GM23338 (cell line): Measurements from ENCODE around the gene UGT1A1. TPM values are rescaled to one million over a fixed set of nuclear protein-coding genes. Genes with fewer than 3 reads are reported as not detected.

Experiments
- ATAC-seq: fragments of 200-7000 bp; cut with Tn5 transposase; 3 replicates; pipeline ENCODE4 v1.9.1; 2020
- DNase-seq: peaks from one replicate; pipeline ENCODE4 v3.0.0-alpha.2; 2015; ENCODE audit warnings: low spot score
- H2AFZ ChIP-seq: fragments of 200-600 bp; sonication (generic); 2 replicates; pipeline ENCODE4 v1.8.0; 2016; ENCODE audit warnings: antibody characterized with exemption, mild to moderate bottlenecking, moderate library complexity
- H3F3A ChIP-seq: fragments of 200-600 bp; sonication (generic); replicated peaks from 2 replicates; pipeline ENCODE4 v1.8.0; 2017; ENCODE audit warnings: antibody characterized with exemption, mixed run types, low read depth
- H3K27ac ChIP-seq: fragments of 200-600 bp; sonication (generic); 2 replicates; pipeline ENCODE4 v1.6.1; 2016; ENCODE audit warnings: low read depth
- H3K27me3 ChIP-seq: fragments of 200-600 bp; sonication (generic); 2 replicates; pipeline ENCODE4 v1.8.0; 2016; ENCODE audit warnings: mild to moderate bottlenecking, mixed run types, moderate library complexity; ENCODE audit not compliant: insufficient read depth
- H3K36me3 ChIP-seq: fragments of 200-600 bp; sonication (generic); 2 replicates; pipeline ENCODE4 v1.8.0; 2016; ENCODE audit warnings: mild to moderate bottlenecking; ENCODE audit not compliant: insufficient read depth
- H3K4me1 ChIP-seq: fragments of 200-600 bp; sonication (generic); 2 replicates; pipeline ENCODE4 v1.8.0; 2016; ENCODE audit warnings: mild to moderate bottlenecking, moderate library complexity; ENCODE audit not compliant: insufficient read depth
- H3K4me2 ChIP-seq: fragments of 200-600 bp; sonication (generic); 2 replicates; pipeline ENCODE4 v1.7.1; 2017; ENCODE audit warnings: mixed run types
- H3K4me3 ChIP-seq: fragments of 200-600 bp; sonication (generic); 2 replicates; pipeline ENCODE4 v1.6.1; 2016; ENCODE audit warnings: mixed run types
- H3K79me2 ChIP-seq: fragments of 200-600 bp; sonication (generic); replicated peaks from 2 replicates; pipeline ENCODE4 v1.8.0; 2017; ENCODE audit warnings: mild to moderate bottlenecking; ENCODE audit not compliant: insufficient read depth
- H3K9me2 ChIP-seq: fragments of 200-600 bp; sonication (generic); 2 replicates; pipeline ENCODE4 v1.8.0; 2017; ENCODE audit not compliant: insufficient read depth
- H4K20me1 ChIP-seq: fragments of 200-600 bp; sonication (generic); replicated peaks from 2 replicates; pipeline ENCODE4 v1.8.0; 2017; ENCODE audit warnings: mild to moderate bottlenecking; ENCODE audit not compliant: insufficient read depth
- H3K27ac Mint-ChIP-seq: 2 replicates; pipeline ENCODE4 v1.8.0; 2020; ENCODE audit warnings: inconsistent platforms, mild to moderate bottlenecking, moderate library complexity, mixed read lengths
- H3K27me3 Mint-ChIP-seq: 3 replicates; pipeline ENCODE4 v1.8.0; 2022; ENCODE audit warnings: low read depth, mild to moderate bottlenecking, moderate library complexity, mixed read lengths, inconsistent platforms; ENCODE audit not compliant: insufficient read depth, poor library complexity
- H3K36me3 Mint-ChIP-seq: 3 replicates; pipeline ENCODE4 v1.8.0; 2021; ENCODE audit warnings: low read depth, mild to moderate bottlenecking, inconsistent platforms, moderate library complexity, mixed read lengths
- H3K4me1 Mint-ChIP-seq: 3 replicates; pipeline ENCODE4 v1.8.0; 2020; ENCODE audit warnings: mild to moderate bottlenecking, inconsistent platforms, mixed read lengths
- H3K4me3 Mint-ChIP-seq: 3 replicates; pipeline ENCODE4 v1.8.0; 2021; ENCODE audit warnings: moderate library complexity, mild to moderate bottlenecking, inconsistent platforms, mixed read lengths
- H3K9me3 Mint-ChIP-seq: 3 replicates; pipeline ENCODE4 v1.8.0; 2020; ENCODE audit warnings: moderate library complexity, mild to moderate bottlenecking, inconsistent platforms, mixed read lengths
- CREB1 ChIP-seq: fragments of 250-450 bp; sonication (Bioruptor Pico); IDR thresholded peaks from 2 replicates; pipeline ENCODE4 v1.5.0; 2020; ENCODE audit warnings: low read depth, mild to moderate bottlenecking, moderate library complexity
- EZH2 ChIP-seq: fragments of 200-600 bp; sonication (generic); IDR thresholded peaks from one replicate; pipeline ENCODE4 v1.8.0; 2017; ENCODE audit warnings: antibody characterized with exemption, mild to moderate bottlenecking, low read depth; ENCODE audit not compliant: unreplicated experiment
- EZH2phosphoT487 ChIP-seq: fragments of 200-600 bp; sonication (generic); IDR thresholded peaks from one replicate; pipeline ENCODE4 v1.8.1; 2018; ENCODE audit warnings: antibody characterized with exemption; ENCODE audit not compliant: unreplicated experiment
- JUNB ChIP-seq: IDR thresholded peaks from one replicate; pipeline ENCODE4 v1.6.1; 2016; ENCODE audit warnings: antibody characterized with exemption; ENCODE audit not compliant: unreplicated experiment
- NANOG ChIP-seq: IDR thresholded peaks from 2 replicates; pipeline ENCODE4 v1.6.1; 2016; ENCODE audit warnings: antibody characterized with exemption, borderline replicate concordance
- POLR2AphosphoS5 ChIP-seq: IDR thresholded peaks from 2 replicates; pipeline ENCODE4 v1.6.1; 2016; ENCODE audit warnings: antibody characterized with exemption, low read depth
- STAT1 ChIP-seq: IDR thresholded peaks from one replicate; pipeline ENCODE4 v1.6.1; 2016; ENCODE audit warnings: antibody characterized with exemption; ENCODE audit not compliant: unreplicated experiment
- ZNF114 ChIP-seq: fragments of 250-450 bp; sonication (Bioruptor Pico); IDR thresholded peaks from 2 replicates; pipeline ENCODE4 v1.5.0; 2020; ENCODE audit warnings: mild to moderate bottlenecking, moderate library complexity
- ZNF331 ChIP-seq: fragments of 250-450 bp; sonication (Bioruptor Pico); IDR thresholded peaks from 2 replicates; pipeline ENCODE4 v1.5.0; 2020; ENCODE audit warnings: low read depth, mild to moderate bottlenecking, moderate library complexity
- polyA plus RNA-seq: library from polyadenylated mRNA; unstranded; fragments of >200 nt; fragmentation: Nextera tagmentation; extraction: Ambion mirVana; gene quantifications from 2 replicates; pipeline ENCODE4 v1.2.1, GENCODE V29; 2016
- total RNA-seq: library from RNA; depleted of rRNA; stranded (reverse); fragments of >200 nt; shearing (Covaris generic); gene quantifications from 2 replicates; pipeline ENCODE4 v1.2.3, GENCODE V29; 2014
- TF ChIP-seq, protein P1 (sequence below), 2 experiments: fragments of 200-600 bp in 1 of 2; sonication (generic) in 1 of 2; conservative IDR thresholded peaks; 2 replicates each; pipeline versions ENCODE4 v1.5.1 to v1.6.1; 2016 to 2017; ENCODE audit warnings: antibody characterized with exemption in 2 of 2, low read depth in 2 of 2, mild to moderate bottlenecking in 2 of 2, moderate library complexity in 1 of 2
- TF ChIP-seq, protein P2 (sequence below): IDR thresholded peaks from 2 replicates; pipeline ENCODE4 v1.6.1; 2016; ENCODE audit warnings: antibody characterized with exemption
- TF ChIP-seq, protein P3 (sequence below): fragments of 250-450 bp; sonication (Bioruptor Pico); IDR thresholded peaks from 2 replicates; pipeline ENCODE4 v1.5.0; 2020; ENCODE audit warnings: mild to moderate bottlenecking, moderate library complexity
- TF ChIP-seq, protein P4 (sequence below): IDR thresholded peaks from one replicate; pipeline ENCODE4 v1.6.1; 2018; ENCODE audit warnings: antibody characterized with exemption; ENCODE audit not compliant: unreplicated experiment

The UGT1A1 gene
- total and polyA plus RNA-seq, 2 experiments from 2014 or later: not detected

DNA sequence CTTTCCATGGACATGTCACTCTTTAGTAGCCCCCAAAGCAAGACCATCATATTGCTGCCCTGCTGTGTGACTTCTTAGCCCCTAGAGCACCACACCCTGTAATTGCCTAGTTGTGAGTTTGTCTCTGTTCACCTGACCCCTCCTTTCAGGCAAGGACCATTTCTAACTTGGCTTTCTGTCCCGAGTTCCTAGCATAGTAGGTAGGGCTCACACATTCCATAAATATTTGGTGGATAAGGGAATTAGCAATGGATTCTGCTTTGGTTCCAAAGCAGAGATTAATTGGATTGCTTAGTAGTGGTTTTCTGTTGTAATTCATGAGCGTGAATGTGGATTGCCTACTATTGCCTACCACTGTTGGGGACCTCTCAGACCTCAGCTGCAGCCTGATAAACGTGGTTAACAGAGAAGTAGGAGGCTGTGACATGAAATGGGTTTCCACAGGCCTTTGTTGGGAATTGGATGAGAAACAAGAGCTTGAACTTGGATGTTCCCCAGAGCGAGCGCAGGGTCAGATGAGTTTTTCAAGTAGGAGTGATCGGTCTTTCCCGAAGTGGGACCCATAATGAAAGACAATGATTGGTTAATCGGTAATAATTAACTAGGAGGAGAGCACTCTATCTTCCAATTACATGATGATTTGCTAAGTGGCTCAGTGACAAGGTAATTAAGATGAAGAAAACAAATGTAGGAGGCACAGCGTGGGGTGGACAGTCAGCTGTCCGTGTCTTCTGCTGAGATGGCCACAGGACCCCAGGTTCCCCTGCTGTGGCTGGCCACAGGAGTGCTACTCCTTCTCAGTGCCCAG, 13.4 kb upstream of the UGT1A1 start:
- H3K9me3 Mint-ChIP-seq: peaks cover 49% of the 10 kb centered on the region
- H3K9me2 ChIP-seq: no peaks in the 10 kb centered on the region
- no peak for ATAC-seq

More for the DNA sequence above, 13.4 kb upstream of the UGT1A1 start:
- Histone ChIP-seq H3F3A (no peaks in the 10 kb centered on the region), H3K36me3 (no peaks in the 10 kb centered on the region), H3K79me2 (no peaks in the 10 kb centered on the region), H3K27me3 (no peaks in the 10 kb centered on the region), H3K4me1 (no peaks in the 10 kb centered on the region), H3K4me3 (no peak overlapping the region), H3K4me2 (no peak overlapping the region), H2AFZ (no peak overlapping the region), H4K20me1 (no peaks in the 10 kb centered on the region), H3K27ac (no peak overlapping the region)
- H3K4me3 Mint-ChIP-seq: no peak overlapping the region
- H3K27ac Mint-ChIP-seq: no peak overlapping the region
- no peak for DNase-seq
- H3K4me1 Mint-ChIP-seq: no peaks in the 10 kb centered on the region
- peaks cover 2% of the 10 kb centered on the region for H3K27me3 Mint-ChIP-seq
- TF ChIP-seq, protein P1, sequence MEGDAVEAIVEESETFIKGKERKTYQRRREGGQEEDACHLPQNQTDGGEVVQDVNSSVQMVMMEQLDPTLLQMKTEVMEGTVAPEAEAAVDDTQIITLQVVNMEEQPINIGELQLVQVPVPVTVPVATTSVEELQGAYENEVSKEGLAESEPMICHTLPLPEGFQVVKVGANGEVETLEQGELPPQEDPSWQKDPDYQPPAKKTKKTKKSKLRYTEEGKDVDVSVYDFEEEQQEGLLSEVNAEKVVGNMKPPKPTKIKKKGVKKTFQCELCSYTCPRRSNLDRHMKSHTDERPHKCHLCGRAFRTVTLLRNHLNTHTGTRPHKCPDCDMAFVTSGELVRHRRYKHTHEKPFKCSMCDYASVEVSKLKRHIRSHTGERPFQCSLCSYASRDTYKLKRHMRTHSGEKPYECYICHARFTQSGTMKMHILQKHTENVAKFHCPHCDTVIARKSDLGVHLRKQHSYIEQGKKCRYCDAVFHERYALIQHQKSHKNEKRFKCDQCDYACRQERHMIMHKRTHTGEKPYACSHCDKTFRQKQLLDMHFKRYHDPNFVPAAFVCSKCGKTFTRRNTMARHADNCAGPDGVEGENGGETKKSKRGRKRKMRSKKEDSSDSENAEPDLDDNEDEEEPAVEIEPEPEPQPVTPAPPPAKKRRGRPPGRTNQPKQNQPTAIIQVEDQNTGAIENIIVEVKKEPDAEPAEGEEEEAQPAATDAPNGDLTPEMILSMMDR (conservative IDR thresholded peaks at IDR 0.05; ENCODE audit: low read depth in 2 of 2): no peak
- TF ChIP-seq POLR2AphosphoS5 (no peak), NANOG (no peak), JUNB (no peak), ZNF114 (no peak), EZH2 (no peak), CREB1 (no peak), STAT1 (no peak), ZNF331 (CRISPR knock-in tag) (no peak), EZH2phosphoT487 (no peak)
- TF ChIP-seq, protein P2, sequence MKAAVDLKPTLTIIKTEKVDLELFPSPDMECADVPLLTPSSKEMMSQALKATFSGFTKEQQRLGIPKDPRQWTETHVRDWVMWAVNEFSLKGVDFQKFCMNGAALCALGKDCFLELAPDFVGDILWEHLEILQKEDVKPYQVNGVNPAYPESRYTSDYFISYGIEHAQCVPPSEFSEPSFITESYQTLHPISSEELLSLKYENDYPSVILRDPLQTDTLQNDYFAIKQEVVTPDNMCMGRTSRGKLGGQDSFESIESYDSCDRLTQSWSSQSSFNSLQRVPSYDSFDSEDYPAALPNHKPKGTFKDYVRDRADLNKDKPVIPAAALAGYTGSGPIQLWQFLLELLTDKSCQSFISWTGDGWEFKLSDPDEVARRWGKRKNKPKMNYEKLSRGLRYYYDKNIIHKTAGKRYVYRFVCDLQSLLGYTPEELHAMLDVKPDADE: no peak
- TF ChIP-seq, protein P3, sequence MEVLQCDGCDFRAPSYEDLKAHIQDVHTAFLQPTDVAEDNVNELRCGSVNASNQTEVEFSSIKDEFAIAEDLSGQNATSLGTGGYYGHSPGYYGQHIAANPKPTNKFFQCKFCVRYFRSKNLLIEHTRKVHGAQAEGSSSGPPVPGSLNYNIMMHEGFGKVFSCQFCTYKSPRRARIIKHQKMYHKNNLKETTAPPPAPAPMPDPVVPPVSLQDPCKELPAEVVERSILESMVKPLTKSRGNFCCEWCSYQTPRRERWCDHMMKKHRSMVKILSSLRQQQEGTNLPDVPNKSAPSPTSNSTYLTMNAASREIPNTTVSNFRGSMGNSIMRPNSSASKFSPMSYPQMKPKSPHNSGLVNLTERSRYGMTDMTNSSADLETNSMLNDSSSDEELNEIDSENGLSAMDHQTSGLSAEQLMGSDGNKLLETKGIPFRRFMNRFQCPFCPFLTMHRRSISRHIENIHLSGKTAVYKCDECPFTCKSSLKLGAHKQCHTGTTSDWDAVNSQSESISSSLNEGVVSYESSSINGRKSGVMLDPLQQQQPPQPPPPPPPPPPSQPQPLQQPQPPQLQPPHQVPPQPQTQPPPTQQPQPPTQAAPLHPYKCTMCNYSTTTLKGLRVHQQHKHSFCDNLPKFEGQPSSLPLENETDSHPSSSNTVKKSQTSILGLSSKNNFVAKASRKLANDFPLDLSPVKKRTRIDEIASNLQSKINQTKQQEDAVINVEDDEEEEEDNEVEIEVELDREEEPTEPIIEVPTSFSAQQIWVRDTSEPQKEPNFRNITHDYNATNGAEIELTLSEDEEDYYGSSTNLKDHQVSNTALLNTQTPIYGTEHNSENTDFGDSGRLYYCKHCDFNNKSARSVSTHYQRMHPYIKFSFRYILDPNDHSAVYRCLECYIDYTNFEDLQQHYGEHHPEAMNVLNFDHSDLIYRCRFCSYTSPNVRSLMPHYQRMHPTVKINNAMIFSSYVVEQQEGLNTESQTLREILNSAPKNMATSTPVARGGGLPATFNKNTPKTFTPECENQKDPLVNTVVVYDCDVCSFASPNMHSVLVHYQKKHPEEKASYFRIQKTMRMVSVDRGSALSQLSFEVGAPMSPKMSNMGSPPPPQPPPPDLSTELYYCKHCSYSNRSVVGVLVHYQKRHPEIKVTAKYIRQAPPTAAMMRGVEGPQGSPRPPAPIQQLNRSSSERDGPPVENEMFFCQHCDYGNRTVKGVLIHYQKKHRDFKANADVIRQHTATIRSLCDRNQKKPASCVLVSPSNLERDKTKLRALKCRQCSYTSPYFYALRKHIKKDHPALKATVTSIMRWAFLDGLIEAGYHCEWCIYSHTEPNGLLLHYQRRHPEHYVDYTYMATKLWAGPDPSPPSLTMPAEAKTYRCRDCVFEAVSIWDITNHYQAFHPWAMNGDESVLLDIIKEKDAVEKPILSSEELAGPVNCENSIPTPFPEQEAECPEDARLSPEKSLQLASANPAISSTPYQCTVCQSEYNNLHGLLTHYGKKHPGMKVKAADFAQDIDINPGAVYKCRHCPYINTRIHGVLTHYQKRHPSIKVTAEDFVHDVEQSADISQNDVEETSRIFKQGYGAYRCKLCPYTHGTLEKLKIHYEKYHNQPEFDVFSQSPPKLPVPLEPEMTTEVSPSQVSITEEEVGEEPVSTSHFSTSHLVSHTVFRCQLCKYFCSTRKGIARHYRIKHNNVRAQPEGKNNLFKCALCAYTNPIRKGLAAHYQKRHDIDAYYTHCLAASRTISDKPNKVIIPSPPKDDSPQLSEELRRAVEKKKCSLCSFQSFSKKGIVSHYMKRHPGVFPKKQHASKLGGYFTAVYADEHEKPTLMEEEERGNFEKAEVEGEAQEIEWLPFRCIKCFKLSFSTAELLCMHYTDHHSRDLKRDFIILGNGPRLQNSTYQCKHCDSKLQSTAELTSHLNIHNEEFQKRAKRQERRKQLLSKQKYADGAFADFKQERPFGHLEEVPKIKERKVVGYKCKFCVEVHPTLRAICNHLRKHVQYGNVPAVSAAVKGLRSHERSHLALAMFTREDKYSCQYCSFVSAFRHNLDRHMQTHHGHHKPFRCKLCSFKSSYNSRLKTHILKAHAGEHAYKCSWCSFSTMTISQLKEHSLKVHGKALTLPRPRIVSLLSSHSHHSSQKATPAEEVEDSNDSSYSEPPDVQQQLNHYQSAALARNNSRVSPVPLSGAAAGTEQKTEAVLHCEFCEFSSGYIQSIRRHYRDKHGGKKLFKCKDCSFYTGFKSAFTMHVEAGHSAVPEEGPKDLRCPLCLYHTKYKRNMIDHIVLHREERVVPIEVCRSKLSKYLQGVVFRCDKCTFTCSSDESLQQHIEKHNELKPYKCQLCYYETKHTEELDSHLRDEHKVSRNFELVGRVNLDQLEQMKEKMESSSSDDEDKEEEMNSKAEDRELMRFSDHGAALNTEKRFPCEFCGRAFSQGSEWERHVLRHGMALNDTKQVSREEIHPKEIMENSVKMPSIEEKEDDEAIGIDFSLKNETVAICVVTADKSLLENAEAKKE (CRISPR knock-in tag): no peak
- TF ChIP-seq, protein P4, sequence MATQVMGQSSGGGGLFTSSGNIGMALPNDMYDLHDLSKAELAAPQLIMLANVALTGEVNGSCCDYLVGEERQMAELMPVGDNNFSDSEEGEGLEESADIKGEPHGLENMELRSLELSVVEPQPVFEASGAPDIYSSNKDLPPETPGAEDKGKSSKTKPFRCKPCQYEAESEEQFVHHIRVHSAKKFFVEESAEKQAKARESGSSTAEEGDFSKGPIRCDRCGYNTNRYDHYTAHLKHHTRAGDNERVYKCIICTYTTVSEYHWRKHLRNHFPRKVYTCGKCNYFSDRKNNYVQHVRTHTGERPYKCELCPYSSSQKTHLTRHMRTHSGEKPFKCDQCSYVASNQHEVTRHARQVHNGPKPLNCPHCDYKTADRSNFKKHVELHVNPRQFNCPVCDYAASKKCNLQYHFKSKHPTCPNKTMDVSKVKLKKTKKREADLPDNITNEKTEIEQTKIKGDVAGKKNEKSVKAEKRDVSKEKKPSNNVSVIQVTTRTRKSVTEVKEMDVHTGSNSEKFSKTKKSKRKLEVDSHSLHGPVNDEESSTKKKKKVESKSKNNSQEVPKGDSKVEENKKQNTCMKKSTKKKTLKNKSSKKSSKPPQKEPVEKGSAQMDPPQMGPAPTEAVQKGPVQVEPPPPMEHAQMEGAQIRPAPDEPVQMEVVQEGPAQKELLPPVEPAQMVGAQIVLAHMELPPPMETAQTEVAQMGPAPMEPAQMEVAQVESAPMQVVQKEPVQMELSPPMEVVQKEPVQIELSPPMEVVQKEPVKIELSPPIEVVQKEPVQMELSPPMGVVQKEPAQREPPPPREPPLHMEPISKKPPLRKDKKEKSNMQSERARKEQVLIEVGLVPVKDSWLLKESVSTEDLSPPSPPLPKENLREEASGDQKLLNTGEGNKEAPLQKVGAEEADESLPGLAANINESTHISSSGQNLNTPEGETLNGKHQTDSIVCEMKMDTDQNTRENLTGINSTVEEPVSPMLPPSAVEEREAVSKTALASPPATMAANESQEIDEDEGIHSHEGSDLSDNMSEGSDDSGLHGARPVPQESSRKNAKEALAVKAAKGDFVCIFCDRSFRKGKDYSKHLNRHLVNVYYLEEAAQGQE: no peak
- peaks cover 16% of the 10 kb centered on the region for H3K36me3 Mint-ChIP-seq
